GM23338 (cell line): ENCODE results near the gene SLC25A4. TPM values are rescaled to one million over a fixed set of nuclear protein-coding genes. Genes with fewer than 3 reads are reported as not detected.
A peak's percentile ranks its signal among the peaks of the same experiment; 100 is the strongest.

ENCODE experiments used
- ATAC-seq: fragments of 200-7000 bp; cut with Tn5 transposase; 3 replicates; pipeline ENCODE4 v1.9.1; 2020
- DNase-seq: peaks from one replicate; pipeline ENCODE4 v3.0.0-alpha.2; 2015; ENCODE audit warnings: low spot score
- H2AFZ ChIP-seq: fragments of 200-600 bp; sonication (generic); 2 replicates; pipeline ENCODE4 v1.8.0; 2016; ENCODE audit warnings: antibody characterized with exemption, mild to moderate bottlenecking, moderate library complexity
- H3F3A ChIP-seq: fragments of 200-600 bp; sonication (generic); replicated peaks from 2 replicates; pipeline ENCODE4 v1.8.0; 2017; ENCODE audit warnings: antibody characterized with exemption, mixed run types, low read depth
- H3K27ac ChIP-seq: fragments of 200-600 bp; sonication (generic); 2 replicates; pipeline ENCODE4 v1.6.1; 2016; ENCODE audit warnings: low read depth
- H3K27me3 ChIP-seq: fragments of 200-600 bp; sonication (generic); 2 replicates; pipeline ENCODE4 v1.8.0; 2016; ENCODE audit warnings: mild to moderate bottlenecking, mixed run types, moderate library complexity; ENCODE audit not compliant: insufficient read depth
- H3K36me3 ChIP-seq: fragments of 200-600 bp; sonication (generic); 2 replicates; pipeline ENCODE4 v1.8.0; 2016; ENCODE audit warnings: mild to moderate bottlenecking; ENCODE audit not compliant: insufficient read depth
- H3K4me1 ChIP-seq: fragments of 200-600 bp; sonication (generic); 2 replicates; pipeline ENCODE4 v1.8.0; 2016; ENCODE audit warnings: mild to moderate bottlenecking, moderate library complexity; ENCODE audit not compliant: insufficient read depth
- H3K4me2 ChIP-seq: fragments of 200-600 bp; sonication (generic); 2 replicates; pipeline ENCODE4 v1.7.1; 2017; ENCODE audit warnings: mixed run types
- H3K4me3 ChIP-seq: fragments of 200-600 bp; sonication (generic); 2 replicates; pipeline ENCODE4 v1.6.1; 2016; ENCODE audit warnings: mixed run types
- H3K79me2 ChIP-seq: fragments of 200-600 bp; sonication (generic); replicated peaks from 2 replicates; pipeline ENCODE4 v1.8.0; 2017; ENCODE audit warnings: mild to moderate bottlenecking; ENCODE audit not compliant: insufficient read depth
- H3K9me2 ChIP-seq: fragments of 200-600 bp; sonication (generic); 2 replicates; pipeline ENCODE4 v1.8.0; 2017; ENCODE audit not compliant: insufficient read depth
- H4K20me1 ChIP-seq: fragments of 200-600 bp; sonication (generic); replicated peaks from 2 replicates; pipeline ENCODE4 v1.8.0; 2017; ENCODE audit warnings: mild to moderate bottlenecking; ENCODE audit not compliant: insufficient read depth
- H3K27ac Mint-ChIP-seq: 2 replicates; pipeline ENCODE4 v1.8.0; 2020; ENCODE audit warnings: inconsistent platforms, mild to moderate bottlenecking, moderate library complexity, mixed read lengths
- H3K27me3 Mint-ChIP-seq: 3 replicates; pipeline ENCODE4 v1.8.0; 2022; ENCODE audit warnings: low read depth, mild to moderate bottlenecking, moderate library complexity, mixed read lengths, inconsistent platforms; ENCODE audit not compliant: insufficient read depth, poor library complexity
- H3K36me3 Mint-ChIP-seq: 3 replicates; pipeline ENCODE4 v1.8.0; 2021; ENCODE audit warnings: low read depth, mild to moderate bottlenecking, inconsistent platforms, moderate library complexity, mixed read lengths
- H3K4me1 Mint-ChIP-seq: 3 replicates; pipeline ENCODE4 v1.8.0; 2020; ENCODE audit warnings: mild to moderate bottlenecking, inconsistent platforms, mixed read lengths
- H3K4me3 Mint-ChIP-seq: 3 replicates; pipeline ENCODE4 v1.8.0; 2021; ENCODE audit warnings: moderate library complexity, mild to moderate bottlenecking, inconsistent platforms, mixed read lengths
- H3K9me3 Mint-ChIP-seq: 3 replicates; pipeline ENCODE4 v1.8.0; 2020; ENCODE audit warnings: moderate library complexity, mild to moderate bottlenecking, inconsistent platforms, mixed read lengths
- CREB1 ChIP-seq: fragments of 250-450 bp; sonication (Bioruptor Pico); IDR thresholded peaks from 2 replicates; pipeline ENCODE4 v1.5.0; 2020; ENCODE audit warnings: low read depth, mild to moderate bottlenecking, moderate library complexity
- EZH2 ChIP-seq: fragments of 200-600 bp; sonication (generic); IDR thresholded peaks from one replicate; pipeline ENCODE4 v1.8.0; 2017; ENCODE audit warnings: antibody characterized with exemption, mild to moderate bottlenecking, low read depth; ENCODE audit not compliant: unreplicated experiment
- EZH2phosphoT487 ChIP-seq: fragments of 200-600 bp; sonication (generic); IDR thresholded peaks from one replicate; pipeline ENCODE4 v1.8.1; 2018; ENCODE audit warnings: antibody characterized with exemption; ENCODE audit not compliant: unreplicated experiment
- JUNB ChIP-seq: IDR thresholded peaks from one replicate; pipeline ENCODE4 v1.6.1; 2016; ENCODE audit warnings: antibody characterized with exemption; ENCODE audit not compliant: unreplicated experiment
- NANOG ChIP-seq: IDR thresholded peaks from 2 replicates; pipeline ENCODE4 v1.6.1; 2016; ENCODE audit warnings: antibody characterized with exemption, borderline replicate concordance
- POLR2AphosphoS5 ChIP-seq: IDR thresholded peaks from 2 replicates; pipeline ENCODE4 v1.6.1; 2016; ENCODE audit warnings: antibody characterized with exemption, low read depth
- STAT1 ChIP-seq: IDR thresholded peaks from one replicate; pipeline ENCODE4 v1.6.1; 2016; ENCODE audit warnings: antibody characterized with exemption; ENCODE audit not compliant: unreplicated experiment
- ZNF114 ChIP-seq: fragments of 250-450 bp; sonication (Bioruptor Pico); IDR thresholded peaks from 2 replicates; pipeline ENCODE4 v1.5.0; 2020; ENCODE audit warnings: mild to moderate bottlenecking, moderate library complexity
- ZNF331 ChIP-seq: fragments of 250-450 bp; sonication (Bioruptor Pico); IDR thresholded peaks from 2 replicates; pipeline ENCODE4 v1.5.0; 2020; ENCODE audit warnings: low read depth, mild to moderate bottlenecking, moderate library complexity
- polyA plus RNA-seq: library from polyadenylated mRNA; unstranded; fragments of >200 nt; fragmentation: Nextera tagmentation; extraction: Ambion mirVana; gene quantifications from 2 replicates; pipeline ENCODE4 v1.2.1, GENCODE V29; 2016
- total RNA-seq: library from RNA; depleted of rRNA; stranded (reverse); fragments of >200 nt; shearing (Covaris generic); gene quantifications from 2 replicates; pipeline ENCODE4 v1.2.3, GENCODE V29; 2014
- TF ChIP-seq, protein P1 (sequence below): IDR thresholded peaks from one replicate; pipeline ENCODE4 v1.6.1; 2018; ENCODE audit warnings: antibody characterized with exemption; ENCODE audit not compliant: unreplicated experiment
- TF ChIP-seq, protein P2 (sequence below): IDR thresholded peaks from 2 replicates; pipeline ENCODE4 v1.6.1; 2016; ENCODE audit warnings: antibody characterized with exemption
- TF ChIP-seq, protein P3 (sequence below): fragments of 250-450 bp; sonication (Bioruptor Pico); IDR thresholded peaks from 2 replicates; pipeline ENCODE4 v1.5.0; 2020; ENCODE audit warnings: mild to moderate bottlenecking, moderate library complexity
- TF ChIP-seq, protein P4 (sequence below), 2 experiments: fragments of 200-600 bp in 1 of 2; sonication (generic) in 1 of 2; conservative IDR thresholded peaks; 2 replicates each; pipeline versions ENCODE4 v1.5.1 to v1.6.1; 2016 to 2017; ENCODE audit warnings: antibody characterized with exemption in 2 of 2, low read depth in 2 of 2, mild to moderate bottlenecking in 2 of 2, moderate library complexity in 1 of 2

SLC25A4 gene
- total and polyA plus RNA-seq, 2 experiments from 2014 or later, result 43.6 to 66.5 TPM

DNA sequence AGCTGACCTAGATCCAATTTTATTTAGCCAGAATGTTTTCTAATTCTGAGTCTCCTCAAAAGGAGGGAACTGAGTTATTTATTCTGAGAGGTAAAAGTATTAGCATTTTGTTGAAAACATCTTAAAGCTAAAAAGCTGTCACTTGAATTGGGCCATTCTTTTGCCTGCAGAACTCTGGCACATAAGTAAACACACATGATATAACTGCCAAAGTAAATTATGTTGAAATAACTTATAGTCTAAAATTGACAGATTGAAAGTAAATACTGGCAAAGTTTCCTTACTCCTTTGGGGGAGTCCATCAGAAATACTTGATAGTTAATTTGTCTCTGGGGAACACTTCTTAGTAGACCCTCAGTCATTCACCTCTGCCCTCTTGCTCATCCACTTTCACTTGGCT, 38.3 kb upstream of the SLC25A4 start:
- ATAC-seq (no peak), DNase-seq (no peak)
- no peaks in the 10 kb centered on the region for H4K20me1 ChIP-seq
- peak overlapping the region; percentile 15; the same call in 1 of the 2 replicates for H2AFZ ChIP-seq
- Mint-ChIP-seq H3K4me3 (no peak overlapping the region), H3K9me3 (peaks cover 11% of the 10 kb centered on the region; the same call in 2 of the 3 replicates), H3K36me3 (peaks cover 9% of the 10 kb centered on the region), H3K27ac (no peak overlapping the region), H3K4me1 (peaks cover 39% of the 10 kb centered on the region), H3K27me3 (peaks cover 7% of the 10 kb centered on the region)
- no peaks in the 10 kb centered on the region for H3K9me2 ChIP-seq
- no peaks in the 10 kb centered on the region for H3F3A ChIP-seq
- H3K27me3 ChIP-seq, result no peaks in the 10 kb centered on the region
- no peak overlapping the region for H3K4me3 ChIP-seq
- TF ChIP-seq ZNF114 (CRISPR knock-in tag) (no peak), NANOG (no peak), CREB1 (CRISPR knock-in tag) (no peak), ZNF331 (CRISPR knock-in tag) (no peak), JUNB (no peak), POLR2AphosphoS5 (no peak), EZH2 (no peak), STAT1 (no peak), EZH2phosphoT487 (no peak)
- TF ChIP-seq, protein P1, sequence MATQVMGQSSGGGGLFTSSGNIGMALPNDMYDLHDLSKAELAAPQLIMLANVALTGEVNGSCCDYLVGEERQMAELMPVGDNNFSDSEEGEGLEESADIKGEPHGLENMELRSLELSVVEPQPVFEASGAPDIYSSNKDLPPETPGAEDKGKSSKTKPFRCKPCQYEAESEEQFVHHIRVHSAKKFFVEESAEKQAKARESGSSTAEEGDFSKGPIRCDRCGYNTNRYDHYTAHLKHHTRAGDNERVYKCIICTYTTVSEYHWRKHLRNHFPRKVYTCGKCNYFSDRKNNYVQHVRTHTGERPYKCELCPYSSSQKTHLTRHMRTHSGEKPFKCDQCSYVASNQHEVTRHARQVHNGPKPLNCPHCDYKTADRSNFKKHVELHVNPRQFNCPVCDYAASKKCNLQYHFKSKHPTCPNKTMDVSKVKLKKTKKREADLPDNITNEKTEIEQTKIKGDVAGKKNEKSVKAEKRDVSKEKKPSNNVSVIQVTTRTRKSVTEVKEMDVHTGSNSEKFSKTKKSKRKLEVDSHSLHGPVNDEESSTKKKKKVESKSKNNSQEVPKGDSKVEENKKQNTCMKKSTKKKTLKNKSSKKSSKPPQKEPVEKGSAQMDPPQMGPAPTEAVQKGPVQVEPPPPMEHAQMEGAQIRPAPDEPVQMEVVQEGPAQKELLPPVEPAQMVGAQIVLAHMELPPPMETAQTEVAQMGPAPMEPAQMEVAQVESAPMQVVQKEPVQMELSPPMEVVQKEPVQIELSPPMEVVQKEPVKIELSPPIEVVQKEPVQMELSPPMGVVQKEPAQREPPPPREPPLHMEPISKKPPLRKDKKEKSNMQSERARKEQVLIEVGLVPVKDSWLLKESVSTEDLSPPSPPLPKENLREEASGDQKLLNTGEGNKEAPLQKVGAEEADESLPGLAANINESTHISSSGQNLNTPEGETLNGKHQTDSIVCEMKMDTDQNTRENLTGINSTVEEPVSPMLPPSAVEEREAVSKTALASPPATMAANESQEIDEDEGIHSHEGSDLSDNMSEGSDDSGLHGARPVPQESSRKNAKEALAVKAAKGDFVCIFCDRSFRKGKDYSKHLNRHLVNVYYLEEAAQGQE, result no peak
- TF ChIP-seq, protein P2, sequence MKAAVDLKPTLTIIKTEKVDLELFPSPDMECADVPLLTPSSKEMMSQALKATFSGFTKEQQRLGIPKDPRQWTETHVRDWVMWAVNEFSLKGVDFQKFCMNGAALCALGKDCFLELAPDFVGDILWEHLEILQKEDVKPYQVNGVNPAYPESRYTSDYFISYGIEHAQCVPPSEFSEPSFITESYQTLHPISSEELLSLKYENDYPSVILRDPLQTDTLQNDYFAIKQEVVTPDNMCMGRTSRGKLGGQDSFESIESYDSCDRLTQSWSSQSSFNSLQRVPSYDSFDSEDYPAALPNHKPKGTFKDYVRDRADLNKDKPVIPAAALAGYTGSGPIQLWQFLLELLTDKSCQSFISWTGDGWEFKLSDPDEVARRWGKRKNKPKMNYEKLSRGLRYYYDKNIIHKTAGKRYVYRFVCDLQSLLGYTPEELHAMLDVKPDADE, result no peak
- TF ChIP-seq, protein P3, sequence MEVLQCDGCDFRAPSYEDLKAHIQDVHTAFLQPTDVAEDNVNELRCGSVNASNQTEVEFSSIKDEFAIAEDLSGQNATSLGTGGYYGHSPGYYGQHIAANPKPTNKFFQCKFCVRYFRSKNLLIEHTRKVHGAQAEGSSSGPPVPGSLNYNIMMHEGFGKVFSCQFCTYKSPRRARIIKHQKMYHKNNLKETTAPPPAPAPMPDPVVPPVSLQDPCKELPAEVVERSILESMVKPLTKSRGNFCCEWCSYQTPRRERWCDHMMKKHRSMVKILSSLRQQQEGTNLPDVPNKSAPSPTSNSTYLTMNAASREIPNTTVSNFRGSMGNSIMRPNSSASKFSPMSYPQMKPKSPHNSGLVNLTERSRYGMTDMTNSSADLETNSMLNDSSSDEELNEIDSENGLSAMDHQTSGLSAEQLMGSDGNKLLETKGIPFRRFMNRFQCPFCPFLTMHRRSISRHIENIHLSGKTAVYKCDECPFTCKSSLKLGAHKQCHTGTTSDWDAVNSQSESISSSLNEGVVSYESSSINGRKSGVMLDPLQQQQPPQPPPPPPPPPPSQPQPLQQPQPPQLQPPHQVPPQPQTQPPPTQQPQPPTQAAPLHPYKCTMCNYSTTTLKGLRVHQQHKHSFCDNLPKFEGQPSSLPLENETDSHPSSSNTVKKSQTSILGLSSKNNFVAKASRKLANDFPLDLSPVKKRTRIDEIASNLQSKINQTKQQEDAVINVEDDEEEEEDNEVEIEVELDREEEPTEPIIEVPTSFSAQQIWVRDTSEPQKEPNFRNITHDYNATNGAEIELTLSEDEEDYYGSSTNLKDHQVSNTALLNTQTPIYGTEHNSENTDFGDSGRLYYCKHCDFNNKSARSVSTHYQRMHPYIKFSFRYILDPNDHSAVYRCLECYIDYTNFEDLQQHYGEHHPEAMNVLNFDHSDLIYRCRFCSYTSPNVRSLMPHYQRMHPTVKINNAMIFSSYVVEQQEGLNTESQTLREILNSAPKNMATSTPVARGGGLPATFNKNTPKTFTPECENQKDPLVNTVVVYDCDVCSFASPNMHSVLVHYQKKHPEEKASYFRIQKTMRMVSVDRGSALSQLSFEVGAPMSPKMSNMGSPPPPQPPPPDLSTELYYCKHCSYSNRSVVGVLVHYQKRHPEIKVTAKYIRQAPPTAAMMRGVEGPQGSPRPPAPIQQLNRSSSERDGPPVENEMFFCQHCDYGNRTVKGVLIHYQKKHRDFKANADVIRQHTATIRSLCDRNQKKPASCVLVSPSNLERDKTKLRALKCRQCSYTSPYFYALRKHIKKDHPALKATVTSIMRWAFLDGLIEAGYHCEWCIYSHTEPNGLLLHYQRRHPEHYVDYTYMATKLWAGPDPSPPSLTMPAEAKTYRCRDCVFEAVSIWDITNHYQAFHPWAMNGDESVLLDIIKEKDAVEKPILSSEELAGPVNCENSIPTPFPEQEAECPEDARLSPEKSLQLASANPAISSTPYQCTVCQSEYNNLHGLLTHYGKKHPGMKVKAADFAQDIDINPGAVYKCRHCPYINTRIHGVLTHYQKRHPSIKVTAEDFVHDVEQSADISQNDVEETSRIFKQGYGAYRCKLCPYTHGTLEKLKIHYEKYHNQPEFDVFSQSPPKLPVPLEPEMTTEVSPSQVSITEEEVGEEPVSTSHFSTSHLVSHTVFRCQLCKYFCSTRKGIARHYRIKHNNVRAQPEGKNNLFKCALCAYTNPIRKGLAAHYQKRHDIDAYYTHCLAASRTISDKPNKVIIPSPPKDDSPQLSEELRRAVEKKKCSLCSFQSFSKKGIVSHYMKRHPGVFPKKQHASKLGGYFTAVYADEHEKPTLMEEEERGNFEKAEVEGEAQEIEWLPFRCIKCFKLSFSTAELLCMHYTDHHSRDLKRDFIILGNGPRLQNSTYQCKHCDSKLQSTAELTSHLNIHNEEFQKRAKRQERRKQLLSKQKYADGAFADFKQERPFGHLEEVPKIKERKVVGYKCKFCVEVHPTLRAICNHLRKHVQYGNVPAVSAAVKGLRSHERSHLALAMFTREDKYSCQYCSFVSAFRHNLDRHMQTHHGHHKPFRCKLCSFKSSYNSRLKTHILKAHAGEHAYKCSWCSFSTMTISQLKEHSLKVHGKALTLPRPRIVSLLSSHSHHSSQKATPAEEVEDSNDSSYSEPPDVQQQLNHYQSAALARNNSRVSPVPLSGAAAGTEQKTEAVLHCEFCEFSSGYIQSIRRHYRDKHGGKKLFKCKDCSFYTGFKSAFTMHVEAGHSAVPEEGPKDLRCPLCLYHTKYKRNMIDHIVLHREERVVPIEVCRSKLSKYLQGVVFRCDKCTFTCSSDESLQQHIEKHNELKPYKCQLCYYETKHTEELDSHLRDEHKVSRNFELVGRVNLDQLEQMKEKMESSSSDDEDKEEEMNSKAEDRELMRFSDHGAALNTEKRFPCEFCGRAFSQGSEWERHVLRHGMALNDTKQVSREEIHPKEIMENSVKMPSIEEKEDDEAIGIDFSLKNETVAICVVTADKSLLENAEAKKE (CRISPR knock-in tag), result no peak
- TF ChIP-seq, protein P4, sequence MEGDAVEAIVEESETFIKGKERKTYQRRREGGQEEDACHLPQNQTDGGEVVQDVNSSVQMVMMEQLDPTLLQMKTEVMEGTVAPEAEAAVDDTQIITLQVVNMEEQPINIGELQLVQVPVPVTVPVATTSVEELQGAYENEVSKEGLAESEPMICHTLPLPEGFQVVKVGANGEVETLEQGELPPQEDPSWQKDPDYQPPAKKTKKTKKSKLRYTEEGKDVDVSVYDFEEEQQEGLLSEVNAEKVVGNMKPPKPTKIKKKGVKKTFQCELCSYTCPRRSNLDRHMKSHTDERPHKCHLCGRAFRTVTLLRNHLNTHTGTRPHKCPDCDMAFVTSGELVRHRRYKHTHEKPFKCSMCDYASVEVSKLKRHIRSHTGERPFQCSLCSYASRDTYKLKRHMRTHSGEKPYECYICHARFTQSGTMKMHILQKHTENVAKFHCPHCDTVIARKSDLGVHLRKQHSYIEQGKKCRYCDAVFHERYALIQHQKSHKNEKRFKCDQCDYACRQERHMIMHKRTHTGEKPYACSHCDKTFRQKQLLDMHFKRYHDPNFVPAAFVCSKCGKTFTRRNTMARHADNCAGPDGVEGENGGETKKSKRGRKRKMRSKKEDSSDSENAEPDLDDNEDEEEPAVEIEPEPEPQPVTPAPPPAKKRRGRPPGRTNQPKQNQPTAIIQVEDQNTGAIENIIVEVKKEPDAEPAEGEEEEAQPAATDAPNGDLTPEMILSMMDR (conservative IDR thresholded peaks at IDR 0.05; ENCODE audit: low read depth in 2 of 2), result no peak
- H3K4me1 ChIP-seq, result peaks cover 25% of the 10 kb centered on the region
- H3K36me3 ChIP-seq, result no peaks in the 10 kb centered on the region
- H3K27ac ChIP-seq, result no peak overlapping the region
- H3K4me2 ChIP-seq, result no peak overlapping the region
- no peaks in the 10 kb centered on the region for H3K79me2 ChIP-seq
